GM12878 (cell line): ENCODE results near the gene NOVA2. TPM values are rescaled to one million over a fixed set of nuclear protein-coding genes. Genes with fewer than 3 reads are reported as not detected.

Experiments
- CBX3 ChIP-seq: fragments of 200-600 bp; sonication (generic); IDR thresholded peaks from 2 replicates; pipeline ENCODE4 v1.6.1; 2016; ENCODE audit warnings: low read depth, borderline replicate concordance
- CHD2 ChIP-seq: IDR thresholded peaks from 2 replicates; pipeline ENCODE4 v1.6.1; 2011; ENCODE audit warnings: low read depth, low read length, improper control_type of control experiment, borderline replicate concordance
- CREB1 ChIP-seq: IDR thresholded peaks from 2 replicates; pipeline ENCODE4 v1.6.1; 2012; ENCODE audit warnings: low read depth, mild to moderate bottlenecking, inconsistent platforms
- EED ChIP-seq: sonication (generic); IDR thresholded peaks from 2 replicates; pipeline ENCODE4 v1.6.1; 2016; ENCODE audit warnings: antibody characterized with exemption, low read depth
- FOS ChIP-seq: IDR thresholded peaks from 3 replicates; pipeline ENCODE4 v1.6.1; 2011; ENCODE audit warnings: borderline replicate concordance; ENCODE audit not compliant: insufficient read length; ENCODE audit errors: extremely low read depth
- FOXM1 ChIP-seq: IDR thresholded peaks from 2 replicates; pipeline ENCODE4 v1.6.1; 2012; ENCODE audit warnings: low read depth, mild to moderate bottlenecking, inconsistent platforms, low read length, moderate library complexity
- GATAD2B ChIP-seq: fragments of 450-650 bp; conservative IDR thresholded peaks from 2 replicates; pipeline ENCODE4 v1.6.1; 2017; ENCODE audit warnings: low read depth, mild to moderate bottlenecking, moderate library complexity
- HDAC6 ChIP-seq: fragments of 200-600 bp; sonication (generic); IDR thresholded peaks from one replicate; pipeline ENCODE4 v1.8.0; 2017; ENCODE audit warnings: antibody characterized with exemption; ENCODE audit not compliant: unreplicated experiment
- IKZF2 ChIP-seq, 2 experiments: fragments of 450-650 bp; IDR thresholded peaks; 2 replicates each; pipeline ENCODE4 v1.6.1; 2017; ENCODE audit warnings: mild to moderate bottlenecking in 2 of 2, moderate library complexity in 2 of 2
- NR2C1 ChIP-seq: fragments of 450-650 bp; IDR thresholded peaks from 2 replicates; pipeline ENCODE4 v1.6.1; 2017; ENCODE audit warnings: antibody characterized with exemption, mild to moderate bottlenecking, moderate library complexity
- NR2F1 ChIP-seq: fragments of 450-650 bp; conservative IDR thresholded peaks from 2 replicates; pipeline ENCODE4 v1.6.1; 2017; ENCODE audit warnings: mild to moderate bottlenecking
- PML ChIP-seq: IDR thresholded peaks from 2 replicates; pipeline ENCODE4 v1.6.1; 2012; ENCODE audit warnings: low read length, inconsistent platforms
- RAD51 ChIP-seq: fragments of 450-650 bp; IDR thresholded peaks from 2 replicates; pipeline ENCODE4 v1.6.1; 2016; ENCODE audit warnings: moderate library complexity, mild to moderate bottlenecking, inconsistent platforms
- RUNX3 ChIP-seq: IDR thresholded peaks from 2 replicates; pipeline ENCODE4 v1.6.1; 2012; ENCODE audit warnings: low read length, inconsistent platforms
- SMC3 ChIP-seq: IDR thresholded peaks from 2 replicates; pipeline ENCODE4 v1.6.1; 2011; ENCODE audit warnings: low read length, improper control_type of control experiment, borderline replicate concordance
- SREBF2 ChIP-seq: IDR thresholded peaks from 2 replicates; pipeline ENCODE4 v1.6.1; 2012; ENCODE audit warnings: mild to moderate bottlenecking, low read length
- WRNIP1 ChIP-seq: IDR thresholded peaks from 2 replicates; pipeline ENCODE4 v1.6.1; 2011; ENCODE audit warnings: low read depth, low read length, improper control_type of control experiment, borderline replicate concordance
- YY1 ChIP-seq: IDR thresholded peaks from 2 replicates; pipeline ENCODE4 v1.6.1; 2011; ENCODE audit warnings: low read depth, mild to moderate bottlenecking, low read length
- ZNF24 ChIP-seq: fragments of 450-650 bp; IDR thresholded peaks from 2 replicates; pipeline ENCODE4 v1.6.1; 2017; ENCODE audit warnings: antibody characterized with exemption, mild to moderate bottlenecking
- polyA plus RNA-seq, 11 experiments: library from polyadenylated mRNA; depleted of rRNA in 4 of 11; unstranded in 6 of 11; stranded (reverse) in 5 of 11; fragments of >200 nt; fragmentation: Nextera tagmentation in 4 of 11; fragmentation: Illumina TruSeq in 1 of 11; extraction: Ambion mirVana in 4 of 11; extraction: Trizol in 1 of 11; gene quantifications; 1 replicate in 1 of 11; 2 replicates in 10 of 11; pipeline versions ENCODE4 v1.2.1 to v1.2.3, GENCODE V29; 2011 to 2016; ENCODE audit warnings: inconsistent platforms in 2 of 11, missing spikeins in 2 of 11, low read depth in 1 of 11
- total RNA-seq, 4 experiments: library from RNA; depleted of rRNA in 3 of 4; stranded (reverse); fragments of >200 nt in 3 of 4; fragmentation: Illumina TruSeq in 1 of 4; extraction: Trizol in 1 of 4; gene quantifications; 2 replicates each; pipeline versions ENCODE4 v1.2.1 to v1.2.3, GENCODE V29; 2013 to 2021
- TF ChIP-seq, protein P1 (sequence below): fragments of 450-650 bp; IDR thresholded peaks from 2 replicates; pipeline ENCODE4 v1.6.1; 2017; ENCODE audit warnings: low read depth, mild to moderate bottlenecking, moderate library complexity
- TF ChIP-seq, protein P2 (sequence below): IDR thresholded peaks from 2 replicates; pipeline ENCODE4 v1.6.1; 2012; ENCODE audit warnings: low read depth, low read length, improper control_type of control experiment
- TF ChIP-seq, protein P3 (sequence below): IDR thresholded peaks from 2 replicates; pipeline ENCODE4 v1.6.1; 2012; ENCODE audit warnings: low read length, inconsistent platforms
- TF ChIP-seq, protein P4 (sequence below): fragments of 450-650 bp; IDR thresholded peaks from 2 replicates; pipeline ENCODE4 v1.6.1; 2014; ENCODE audit warnings: mild to moderate bottlenecking
- TF ChIP-seq, protein P5 (sequence below): fragments of 450-650 bp; formaldehyde crosslinking; IDR thresholded peaks from 2 replicates; pipeline ENCODE4 v1.4.0; 2020; ENCODE audit warnings: mild to moderate bottlenecking, moderate library complexity

Gene NOVA2
- total and polyA plus RNA-seq, 10 of the 15 experiments (the other 5 are each of a cell fraction or from before 2014, with no cell fraction given), result under 0.01 to 0.44 (median 0.03) TPM; not detected in 4

DNA sequence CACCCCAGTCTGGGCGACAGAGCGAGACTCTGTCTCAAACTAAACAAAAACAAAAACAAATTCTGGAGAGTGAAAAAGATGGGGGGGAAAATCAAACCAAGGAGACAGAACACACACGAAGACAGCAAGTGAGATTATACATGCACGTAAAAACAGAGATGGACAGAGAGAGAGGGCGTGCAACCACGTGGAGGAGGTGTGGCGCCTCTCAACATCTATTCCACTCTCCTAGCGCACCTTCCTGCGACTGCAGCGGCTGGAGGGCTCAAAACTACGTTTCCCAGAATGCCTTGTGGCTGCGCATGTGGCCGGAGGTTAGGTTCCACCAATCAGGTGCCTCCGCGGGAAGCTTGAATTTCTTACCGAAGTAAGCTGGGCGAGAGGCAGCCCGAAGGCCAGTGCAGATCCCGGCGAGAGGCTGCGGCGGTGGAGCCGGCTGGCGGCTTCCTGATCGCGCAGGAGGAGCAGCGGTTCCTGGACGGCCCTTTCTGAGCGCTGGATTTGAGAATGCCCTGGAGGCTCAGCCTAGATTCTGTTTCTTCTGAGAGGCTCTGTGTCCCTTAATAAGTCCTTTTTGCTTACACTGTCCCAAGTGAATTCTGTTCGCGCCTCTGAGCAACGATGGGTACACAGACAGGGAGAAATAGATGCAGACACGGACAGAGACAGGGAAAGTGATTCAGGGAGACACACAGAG, 46.0 kb downstream of the NOVA2 start (continued):
- TF ChIP-seq, protein P1, sequence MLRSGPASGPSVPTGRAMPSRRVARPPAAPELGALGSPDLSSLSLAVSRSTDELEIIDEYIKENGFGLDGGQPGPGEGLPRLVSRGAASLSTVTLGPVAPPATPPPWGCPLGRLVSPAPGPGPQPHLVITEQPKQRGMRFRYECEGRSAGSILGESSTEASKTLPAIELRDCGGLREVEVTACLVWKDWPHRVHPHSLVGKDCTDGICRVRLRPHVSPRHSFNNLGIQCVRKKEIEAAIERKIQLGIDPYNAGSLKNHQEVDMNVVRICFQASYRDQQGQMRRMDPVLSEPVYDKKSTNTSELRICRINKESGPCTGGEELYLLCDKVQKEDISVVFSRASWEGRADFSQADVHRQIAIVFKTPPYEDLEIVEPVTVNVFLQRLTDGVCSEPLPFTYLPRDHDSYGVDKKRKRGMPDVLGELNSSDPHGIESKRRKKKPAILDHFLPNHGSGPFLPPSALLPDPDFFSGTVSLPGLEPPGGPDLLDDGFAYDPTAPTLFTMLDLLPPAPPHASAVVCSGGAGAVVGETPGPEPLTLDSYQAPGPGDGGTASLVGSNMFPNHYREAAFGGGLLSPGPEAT, result peak; percentile 80
- TF ChIP-seq, protein P2, sequence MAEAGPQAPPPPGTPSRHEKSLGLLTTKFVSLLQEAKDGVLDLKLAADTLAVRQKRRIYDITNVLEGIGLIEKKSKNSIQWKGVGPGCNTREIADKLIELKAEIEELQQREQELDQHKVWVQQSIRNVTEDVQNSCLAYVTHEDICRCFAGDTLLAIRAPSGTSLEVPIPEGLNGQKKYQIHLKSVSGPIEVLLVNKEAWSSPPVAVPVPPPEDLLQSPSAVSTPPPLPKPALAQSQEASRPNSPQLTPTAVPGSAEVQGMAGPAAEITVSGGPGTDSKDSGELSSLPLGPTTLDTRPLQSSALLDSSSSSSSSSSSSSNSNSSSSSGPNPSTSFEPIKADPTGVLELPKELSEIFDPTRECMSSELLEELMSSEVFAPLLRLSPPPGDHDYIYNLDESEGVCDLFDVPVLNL, result peak; percentile 100
- TF ChIP-seq IKZF2 (IDR thresholded peaks at IDR 0.05) (no peak), YY1 (0 out of 2 replicates have a peak, but pooled peaks have one; percentile 68), SREBF2 (no peak), HDAC6 (no peak), NR2C1 (peak; percentile 92), CREB1 (peak; percentile 87), RUNX3 (peak; percentile 81), FOXM1 (peak; percentile 55; the same call in 1 of the 2 replicates), CBX3 (no peak), ZNF24 (no peak), FOS (peak; percentile 44), GATAD2B (peak; percentile 77), CHD2 (peak; percentile 93), PML (no peak), EED (no peak), RAD51 (peak; percentile 91), WRNIP1 (no peak), SMC3 (no peak), NR2F1 (no peak)
- TF ChIP-seq, protein P3, sequence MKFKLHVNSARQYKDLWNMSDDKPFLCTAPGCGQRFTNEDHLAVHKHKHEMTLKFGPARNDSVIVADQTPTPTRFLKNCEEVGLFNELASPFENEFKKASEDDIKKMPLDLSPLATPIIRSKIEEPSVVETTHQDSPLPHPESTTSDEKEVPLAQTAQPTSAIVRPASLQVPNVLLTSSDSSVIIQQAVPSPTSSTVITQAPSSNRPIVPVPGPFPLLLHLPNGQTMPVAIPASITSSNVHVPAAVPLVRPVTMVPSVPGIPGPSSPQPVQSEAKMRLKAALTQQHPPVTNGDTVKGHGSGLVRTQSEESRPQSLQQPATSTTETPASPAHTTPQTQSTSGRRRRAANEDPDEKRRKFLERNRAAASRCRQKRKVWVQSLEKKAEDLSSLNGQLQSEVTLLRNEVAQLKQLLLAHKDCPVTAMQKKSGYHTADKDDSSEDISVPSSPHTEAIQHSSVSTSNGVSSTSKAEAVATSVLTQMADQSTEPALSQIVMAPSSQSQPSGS, result no peak
- TF ChIP-seq, protein P4, sequence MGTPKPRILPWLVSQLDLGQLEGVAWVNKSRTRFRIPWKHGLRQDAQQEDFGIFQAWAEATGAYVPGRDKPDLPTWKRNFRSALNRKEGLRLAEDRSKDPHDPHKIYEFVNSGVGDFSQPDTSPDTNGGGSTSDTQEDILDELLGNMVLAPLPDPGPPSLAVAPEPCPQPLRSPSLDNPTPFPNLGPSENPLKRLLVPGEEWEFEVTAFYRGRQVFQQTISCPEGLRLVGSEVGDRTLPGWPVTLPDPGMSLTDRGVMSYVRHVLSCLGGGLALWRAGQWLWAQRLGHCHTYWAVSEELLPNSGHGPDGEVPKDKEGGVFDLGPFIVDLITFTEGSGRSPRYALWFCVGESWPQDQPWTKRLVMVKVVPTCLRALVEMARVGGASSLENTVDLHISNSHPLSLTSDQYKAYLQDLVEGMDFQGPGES, result peak; percentile 84
- TF ChIP-seq, protein P5, sequence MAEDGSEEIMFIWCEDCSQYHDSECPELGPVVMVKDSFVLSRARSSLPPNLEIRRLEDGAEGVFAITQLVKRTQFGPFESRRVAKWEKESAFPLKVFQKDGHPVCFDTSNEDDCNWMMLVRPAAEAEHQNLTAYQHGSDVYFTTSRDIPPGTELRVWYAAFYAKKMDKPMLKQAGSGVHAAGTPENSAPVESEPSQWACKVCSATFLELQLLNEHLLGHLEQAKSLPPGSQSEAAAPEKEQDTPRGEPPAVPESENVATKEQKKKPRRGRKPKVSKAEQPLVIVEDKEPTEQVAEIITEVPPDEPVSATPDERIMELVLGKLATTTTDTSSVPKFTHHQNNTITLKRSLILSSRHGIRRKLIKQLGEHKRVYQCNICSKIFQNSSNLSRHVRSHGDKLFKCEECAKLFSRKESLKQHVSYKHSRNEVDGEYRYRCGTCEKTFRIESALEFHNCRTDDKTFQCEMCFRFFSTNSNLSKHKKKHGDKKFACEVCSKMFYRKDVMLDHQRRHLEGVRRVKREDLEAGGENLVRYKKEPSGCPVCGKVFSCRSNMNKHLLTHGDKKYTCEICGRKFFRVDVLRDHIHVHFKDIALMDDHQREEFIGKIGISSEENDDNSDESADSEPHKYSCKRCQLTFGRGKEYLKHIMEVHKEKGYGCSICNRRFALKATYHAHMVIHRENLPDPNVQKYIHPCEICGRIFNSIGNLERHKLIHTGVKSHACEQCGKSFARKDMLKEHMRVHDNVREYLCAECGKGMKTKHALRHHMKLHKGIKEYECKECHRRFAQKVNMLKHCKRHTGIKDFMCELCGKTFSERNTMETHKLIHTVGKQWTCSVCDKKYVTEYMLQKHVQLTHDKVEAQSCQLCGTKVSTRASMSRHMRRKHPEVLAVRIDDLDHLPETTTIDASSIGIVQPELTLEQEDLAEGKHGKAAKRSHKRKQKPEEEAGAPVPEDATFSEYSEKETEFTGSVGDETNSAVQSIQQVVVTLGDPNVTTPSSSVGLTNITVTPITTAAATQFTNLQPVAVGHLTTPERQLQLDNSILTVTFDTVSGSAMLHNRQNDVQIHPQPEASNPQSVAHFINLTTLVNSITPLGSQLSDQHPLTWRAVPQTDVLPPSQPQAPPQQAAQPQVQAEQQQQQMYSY, result no peak
